Activated CD8-positive, alpha-beta T cell treated with anti-CD3 and anti-CD28 coated beads for 36 hours (primary cell): Measurements from ENCODE around the gene AMZ2. TPM values are rescaled to one million over a fixed set of nuclear protein-coding genes. Genes with fewer than 3 reads are reported as not detected.

Experiments
- ATAC-seq: fragments of 200-7000 bp; cut with Tn5 transposase; one replicate; pipeline ENCODE4 v1.10.0; 2021; ENCODE audit warnings: mild to moderate bottlenecking, moderate library complexity
- CTCF ChIA-PET: fragments of 350-600 bp; sonication (Branson Sonifier 250); formaldehyde crosslinking; loops from one replicate; lab custom pipeline; 2021; ENCODE audit warnings: antibody characterized with exemption; lab: Charles Lee
- POLR2A ChIA-PET: fragments of 350-600 bp; sonication (Branson Sonifier 250); formaldehyde crosslinking; loops from one replicate; lab custom pipeline; 2021; ENCODE audit warnings: antibody characterized with exemption; lab: Charles Lee
- DNase-seq: peaks from one replicate; pipeline ENCODE4 v3.0.0-alpha.2; 2020
- H3K27ac Mint-ChIP-seq: one replicate; pipeline ENCODE4 v1.8.0; 2021; ENCODE audit warnings: mild to moderate bottlenecking, mixed read lengths
- H3K27me3 Mint-ChIP-seq: one replicate; pipeline ENCODE4 v1.8.0; 2021; ENCODE audit warnings: mixed read lengths
- H3K36me3 Mint-ChIP-seq: one replicate; pipeline ENCODE4 v1.8.0; 2021; ENCODE audit warnings: low read depth, mixed read lengths
- H3K4me1 Mint-ChIP-seq: one replicate; pipeline ENCODE4 v1.8.0; 2021; ENCODE audit warnings: low read depth, mixed read lengths
- H3K4me3 Mint-ChIP-seq: one replicate; pipeline ENCODE4 v1.8.0; 2021; ENCODE audit warnings: mild to moderate bottlenecking, moderate library complexity, mixed read lengths
- H3K9me3 Mint-ChIP-seq: one replicate; pipeline ENCODE4 v1.8.0; 2021; ENCODE audit warnings: mixed read lengths
- CTCF ChIP-seq: fragments of 200-600 bp; IDR thresholded peaks from one replicate; pipeline ENCODE4 v1.8.0; 2022; ENCODE audit warnings: antibody characterized with exemption, mild to moderate bottlenecking
- intact Hi-C: fragments of 100-400 bp; cut with micrococcal nuclease; formaldehyde crosslinking; loops from one replicate; pipeline ENCODE4 v1.10.0; 2022
- total RNA-seq, 2 experiments: library from RNA; stranded (reverse); gene quantifications; one replicate each; pipeline ENCODE4 v1.2.3, GENCODE V29; 2021

Gene AMZ2
- total RNA-seq, 2 experiments from 2014 or later, result 132 to 141 TPM

DNA sequence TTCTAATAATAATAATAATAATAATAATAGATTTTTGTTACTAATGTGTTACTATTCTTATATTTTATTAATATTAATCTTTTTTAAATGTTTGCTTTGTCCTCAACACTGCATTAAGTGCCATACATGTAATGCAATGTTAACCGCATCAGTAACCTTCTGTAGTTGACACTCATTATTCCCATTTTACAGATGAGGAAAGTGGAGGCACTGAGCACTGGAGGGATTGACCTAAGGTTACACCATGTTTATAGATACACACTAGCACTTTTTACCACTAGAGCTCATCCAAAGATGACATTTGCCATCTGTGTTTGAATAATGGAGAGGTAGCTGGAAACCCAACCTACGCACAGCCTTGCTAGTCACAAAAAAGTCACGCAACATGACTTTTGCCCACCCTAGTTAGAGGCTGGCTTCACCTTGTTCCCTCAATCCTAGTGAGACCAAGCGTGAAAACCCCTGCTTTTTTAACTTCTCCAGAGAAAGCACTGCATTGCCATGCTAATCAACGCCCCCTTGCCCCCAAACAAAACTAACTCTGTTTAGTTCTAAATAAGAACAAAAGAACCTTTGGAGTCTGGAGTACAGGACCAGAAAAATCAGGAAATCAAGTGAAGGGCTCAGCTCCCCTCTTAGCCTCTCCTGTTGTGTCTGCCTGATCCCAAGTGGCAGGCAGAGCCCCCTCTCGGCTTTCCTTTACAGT is 45.8 kb downstream of the AMZ2 start:
- ChIA-PET POLR2A (interaction anchor here (1.9 kb wide), 1 partner anchor 35 kb away, joined by 6 read pairs; no protein-coding TSS in a partner anchor), CTCF (interaction anchor here (3.3 kb wide), 1 partner anchor 30 kb away, joined by 16 read pairs; no protein-coding TSS in a partner anchor)
- H3K27ac Mint-ChIP-seq, result no peak overlapping the region
- no peak overlapping the region for H3K4me3 Mint-ChIP-seq
- H3K27me3 Mint-ChIP-seq, result no peaks in the 10 kb centered on the region
- ATAC-seq (no peak), DNase-seq (no peak)
- peaks cover 4% of the 10 kb centered on the region for H3K36me3 Mint-ChIP-seq
- H3K9me3 Mint-ChIP-seq, result no peaks in the 10 kb centered on the region
- H3K4me1 Mint-ChIP-seq, result peaks cover 59% of the 10 kb centered on the region
- intact Hi-C loops, result loop anchor here (5.0 to 10.0 kb wide), 2 partner anchors 64 to 141 kb away; no protein-coding TSS in a partner anchor
- no peak for TF ChIP-seq CTCF

GRCh38 chr17:68294196-68294555 is 46.3 kb downstream of the AMZ2 start:
- Mint-ChIP-seq H3K4me1 (peaks cover 55% of the 10 kb centered on the region), H3K9me3 (no peaks in the 10 kb centered on the region), H3K27ac (no peak overlapping the region), H3K36me3 (peaks cover 2% of the 10 kb centered on the region), H3K4me3 (no peak overlapping the region), H3K27me3 (no peaks in the 10 kb centered on the region)
- ChIA-PET POLR2A (no interaction called here), CTCF (interaction anchor here (3.3 kb wide), 1 partner anchor 30 kb away, joined by 16 read pairs; no protein-coding TSS in a partner anchor)
- no peak for TF ChIP-seq CTCF
- no peak for ATAC-seq
- no peak for DNase-seq
- intact Hi-C loops, result loop anchor here (5.0 to 10.0 kb wide), 2 partner anchors 63 to 141 kb away; no protein-coding TSS in a partner anchor

DNA sequence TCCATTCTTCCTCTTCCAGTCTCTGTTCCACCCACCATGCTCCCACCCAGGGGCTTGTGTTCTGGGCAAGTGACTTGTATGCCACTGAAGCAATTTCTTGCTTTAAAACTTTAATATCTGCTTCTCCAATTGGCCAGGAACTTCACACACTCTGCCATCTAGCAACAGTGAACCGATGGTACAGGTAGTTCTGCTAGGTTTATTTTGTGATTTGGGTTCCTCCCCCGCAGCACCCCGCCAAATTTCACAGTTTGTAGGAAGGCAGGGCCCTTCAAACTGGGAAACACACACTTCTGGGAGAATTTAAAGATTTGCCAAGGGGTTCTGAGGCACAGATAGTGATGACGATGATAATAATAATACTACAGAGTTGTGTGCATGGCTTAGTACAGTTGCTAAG is 46.8 kb downstream of the AMZ2 start:
- H3K4me3 Mint-ChIP-seq, result no peak overlapping the region
- H3K4me1 Mint-ChIP-seq, result peaks cover 50% of the 10 kb centered on the region
- no peak for TF ChIP-seq CTCF
- intact Hi-C loops, result loop anchor here (5.0 to 10.0 kb wide), 3 partner anchors 63 to 140 kb away; no protein-coding TSS in a partner anchor
- H3K36me3 Mint-ChIP-seq, result peaks cover 2% of the 10 kb centered on the region
- H3K27me3 Mint-ChIP-seq, result no peaks in the 10 kb centered on the region
- no peak overlapping the region for H3K27ac Mint-ChIP-seq
- DNase-seq (no peak), ATAC-seq (no peak)
- CTCF ChIA-PET, result no interaction called here
- no peaks in the 10 kb centered on the region for H3K9me3 Mint-ChIP-seq
- POLR2A ChIA-PET, result no interaction called here

DNA sequence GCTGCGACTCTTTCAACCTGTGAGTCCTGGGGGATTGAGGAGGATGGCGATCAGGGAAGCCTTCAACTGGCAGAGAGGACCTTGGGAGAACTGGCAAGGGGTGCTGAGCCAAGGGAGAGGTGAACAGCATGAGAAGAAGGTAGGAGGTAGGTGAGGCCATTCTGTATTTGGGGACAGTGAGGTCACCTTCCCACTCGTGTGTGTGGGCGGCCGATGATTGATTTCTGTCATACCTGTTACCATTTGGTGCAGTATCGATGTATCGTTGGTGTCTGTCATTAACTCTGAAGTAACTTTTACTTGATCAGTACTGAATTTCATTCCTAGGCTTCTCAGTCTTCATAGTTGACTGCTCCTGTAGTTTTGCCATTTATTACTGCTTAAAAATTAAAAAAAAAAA is 47.2 kb downstream of the AMZ2 start:
- TF ChIP-seq CTCF, result no peak
- POLR2A ChIA-PET, result no interaction called here
- H3K4me3 Mint-ChIP-seq, result no peak overlapping the region
- H3K27ac Mint-ChIP-seq, result no peak overlapping the region
- H3K36me3 Mint-ChIP-seq, result no peaks in the 10 kb centered on the region
- H3K9me3 Mint-ChIP-seq, result no peaks in the 10 kb centered on the region
- ATAC-seq (no peak), DNase-seq (peak; percentile 80)
- H3K4me1 Mint-ChIP-seq, result peaks cover 46% of the 10 kb centered on the region
- H3K27me3 Mint-ChIP-seq, result no peaks in the 10 kb centered on the region
- intact Hi-C loops, result loop anchor here (5.0 to 10.0 kb wide), 2 partner anchors 102 to 140 kb away; no protein-coding TSS in a partner anchor
- CTCF ChIA-PET, result no interaction called here
